Neural cell (in vitro differentiated cells): ENCODE results near the gene PRKAB2. TPM values are rescaled to one million over a fixed set of nuclear protein-coding genes. Genes with fewer than 3 reads are reported as not detected.
"Not testable (repeated sequence)": the region's sequence is repeated elsewhere in the genome, so short reads cannot be mapped to it uniquely, and the experiment has no call there.

Experiments
- H2AFZ ChIP-seq: fragments of 200-600, 300-800 bp; sonication (generic), shearing (Covaris generic); 2 replicates; pipeline ENCODE4 v1.6.0; 2014; ENCODE audit warnings: low read depth, mild to moderate bottlenecking, antibody characterized with exemption, low read length, moderate library complexity
- H3F3A ChIP-seq: fragments of 200-600 bp; shearing (Covaris generic); 2 replicates; pipeline ENCODE4 v1.6.1; 2016; ENCODE audit warnings: mild to moderate bottlenecking, moderate library complexity, mixed read lengths, antibody characterized with exemption, low read length; ENCODE audit not compliant: insufficient read depth, poor library complexity, severe bottlenecking
- H3K27ac ChIP-seq: fragments of 200-600, 300-800 bp; sonication (generic), shearing (Covaris generic); 2 replicates; pipeline ENCODE4 v1.5.1; 2014; ENCODE audit warnings: mild to moderate bottlenecking, low read length, moderate library complexity
- H3K27me3 ChIP-seq: fragments of 300-800, 200-600 bp; sonication (generic), shearing (Covaris generic); 2 replicates; pipeline ENCODE4 v1.6.0; 2014; ENCODE audit warnings: mild to moderate bottlenecking, low read depth, low read length, moderate library complexity; ENCODE audit not compliant: insufficient read depth
- H3K36me3 ChIP-seq: fragments of 300-800, 200-600 bp; sonication (generic), shearing (Covaris generic); 2 replicates; pipeline ENCODE4 v1.5.1; 2014; ENCODE audit warnings: mild to moderate bottlenecking, antibody characterized with exemption, low read length, moderate library complexity; ENCODE audit not compliant: insufficient read depth
- H3K4me2 ChIP-seq: fragments of 300-800, 200-600 bp; sonication (generic), shearing (Covaris generic); 2 replicates; pipeline ENCODE4 v1.6.0; 2014; ENCODE audit warnings: mild to moderate bottlenecking, low read length
- H3K4me3 ChIP-seq: fragments of 300-800, 200-600 bp; sonication (generic), shearing (Covaris generic); 2 replicates; pipeline ENCODE4 v1.5.1; 2014; ENCODE audit warnings: mild to moderate bottlenecking, low read length, moderate library complexity
- H3K79me2 ChIP-seq: fragments of 200-600 bp; shearing (Covaris generic); replicated peaks from 2 replicates; pipeline ENCODE4 v1.6.0; 2014; ENCODE audit warnings: mild to moderate bottlenecking, low read length, moderate library complexity; ENCODE audit not compliant: insufficient read depth
- H3K9ac ChIP-seq: fragments of 300-800, 200-600 bp; sonication (generic), shearing (Covaris generic); 2 replicates; pipeline ENCODE4 v1.6.1; 2016; ENCODE audit warnings: mild to moderate bottlenecking, low read length, mixed read lengths
- H3K9me2 ChIP-seq: fragments of 200-600 bp; shearing (Covaris generic); 2 replicates; pipeline ENCODE4 v1.6.1; 2016; ENCODE audit warnings: mild to moderate bottlenecking, low read length, mixed read lengths; ENCODE audit not compliant: insufficient read depth
- H3K9me3 ChIP-seq: fragments of 200-600, 300-800 bp; sonication (generic), shearing (Covaris generic); 2 replicates; pipeline ENCODE4 v1.6.1; 2016; ENCODE audit warnings: mild to moderate bottlenecking, mixed run types, low read length, moderate library complexity, mixed read lengths
- H4K20me1 ChIP-seq: fragments of 200-600 bp; shearing (Covaris generic); 2 replicates; pipeline ENCODE4 v1.6.1; 2016; ENCODE audit warnings: mild to moderate bottlenecking, mixed run types; ENCODE audit not compliant: insufficient read depth
- CTCF ChIP-seq: fragments of 450-650 bp; IDR thresholded peaks from 2 replicates; pipeline ENCODE4 v1.5.1; 2014; ENCODE audit warnings: antibody characterized with exemption, mild to moderate bottlenecking, moderate library complexity; ENCODE audit not compliant: poor library complexity, severe bottlenecking
- EP300 ChIP-seq: fragments of 450-650 bp; conservative IDR thresholded peaks from 2 replicates; pipeline ENCODE4 v1.6.1; 2014; ENCODE audit warnings: antibody characterized with exemption, mild to moderate bottlenecking, moderate library complexity; ENCODE audit not compliant: poor library complexity, severe bottlenecking
- EZH2 ChIP-seq: fragments of 200-600, 300-800 bp; shearing (Covaris generic), sonication (generic); IDR thresholded peaks from 2 replicates; pipeline ENCODE4 v1.6.1; 2014; ENCODE audit warnings: antibody characterized with exemption, low read length, borderline replicate concordance, mild to moderate bottlenecking; ENCODE audit not compliant: insufficient read depth, poor library complexity, severe bottlenecking
- MXI1 ChIP-seq: fragments of 450-650 bp; conservative IDR thresholded peaks from 2 replicates; pipeline ENCODE4 v1.6.1; 2014; ENCODE audit warnings: antibody characterized with exemption, mild to moderate bottlenecking; ENCODE audit not compliant: poor library complexity, severe bottlenecking
- POLR2AphosphoS5 ChIP-seq: IDR thresholded peaks from 2 replicates; pipeline ENCODE4 v1.6.1; 2012
- RAD21 ChIP-seq: fragments of 450-650 bp; conservative IDR thresholded peaks from 2 replicates; pipeline ENCODE4 v1.6.1; 2014; ENCODE audit warnings: antibody characterized with exemption, mild to moderate bottlenecking, moderate library complexity
- REST ChIP-seq: IDR thresholded peaks from 2 replicates; pipeline ENCODE4 v1.6.1; 2012; ENCODE audit warnings: borderline replicate concordance
- SMC3 ChIP-seq: fragments of 450-650 bp; conservative IDR thresholded peaks from 2 replicates; pipeline ENCODE4 v1.6.1; 2014; ENCODE audit warnings: antibody characterized with exemption, mild to moderate bottlenecking, moderate library complexity; ENCODE audit not compliant: poor library complexity
- TAF1 ChIP-seq: IDR thresholded peaks from 2 replicates; pipeline ENCODE4 v1.6.1; 2012; ENCODE audit warnings: low read depth
- polyA plus RNA-seq: library from polyadenylated mRNA; depleted of rRNA; stranded (reverse); fragments of >200 nt; gene quantifications from 2 replicates; pipeline ENCODE4 v1.2.3, GENCODE V29; 2014

The PRKAB2 gene
- polyA plus RNA-seq, 1 donor from 2014 or later, result 39.9 TPM

GRCh38 chr1:147162093-147162492, 10.2 kb downstream of the PRKAB2 start:
- no peak overlapping the region for H3K9ac ChIP-seq

GRCh38 chr1:147157116-147157515, 15.2 kb downstream of the PRKAB2 start:
- peaks cover 11% of the 10 kb centered on the region for H3K27me3 ChIP-seq
- H3K4me2 ChIP-seq, H3K27ac ChIP-seq, H3K9me2 ChIP-seq, H3K9me3 ChIP-seq, H3K9ac ChIP-seq, H3K4me3 ChIP-seq, H3K79me2 ChIP-seq, H2AFZ ChIP-seq, H3F3A ChIP-seq, H4K20me1 ChIP-seq: not testable (repeated sequence)
- peaks cover 22% of the 10 kb centered on the region for H3K36me3 ChIP-seq

More at GRCh38 chr1:147162093-147162492, 10.2 kb downstream of the PRKAB2 start:
- Histone ChIP-seq H3K27ac (no peak overlapping the region), H3K9me2 (no peaks in the 10 kb centered on the region), H3K36me3 (peaks cover 16% of the 10 kb centered on the region), H3K79me2 (no peaks in the 10 kb centered on the region), H3F3A (no peaks in the 10 kb centered on the region), H3K27me3 (no peaks in the 10 kb centered on the region), H2AFZ (no peak overlapping the region), H3K4me3 (no peak overlapping the region), H3K9me3 (no peaks in the 10 kb centered on the region), H3K4me2 (no peak overlapping the region), H4K20me1 (no peaks in the 10 kb centered on the region)
- TF ChIP-seq RAD21, result no peak
- no peak for TF ChIP-seq POLR2AphosphoS5
- no peak for TF ChIP-seq EZH2
- no peak for TF ChIP-seq CTCF
- TF ChIP-seq TAF1, result no peak
- TF ChIP-seq EP300, result no peak
- TF ChIP-seq MXI1, result no peak
- TF ChIP-seq REST, result no peak
- TF ChIP-seq SMC3, result no peak

- Histone ChIP-seq H3F3A (no peaks in the 10 kb centered on the region), H2AFZ (no peak overlapping the region), H3K9ac (no peak overlapping the region), H3K9me2 (no peaks in the 10 kb centered on the region), H3K27ac (no peak overlapping the region), H3K4me3 (no peak overlapping the region), H3K27me3 (peaks cover 11% of the 10 kb centered on the region), H3K79me2 (no peaks in the 10 kb centered on the region), H3K9me3 (no peaks in the 10 kb centered on the region), H3K4me2 (no peak overlapping the region), H3K36me3 (peaks cover 22% of the 10 kb centered on the region), H4K20me1 (no peaks in the 10 kb centered on the region)
- TF ChIP-seq RAD21, result peak; percentile 28
- no peak for TF ChIP-seq EZH2
Measured at GRCh38 chr1:147156642-147157041, 15.6 kb downstream of the PRKAB2 start.
